Activated CD4-positive, alpha-beta T cell treated with anti-CD3 and anti-CD28 coated beads, Interleukin-2, amount 50 U/mL, for 4 hours (primary cell): ENCODE data around the gene RNF144A.
"Not testable (repeated sequence)": the region's sequence is repeated elsewhere in the genome, so short reads cannot be mapped to it uniquely, and the experiment has no call there.

ENCODE experiments used
- DNase-seq, 2 experiments: peaks; one replicate each; pipeline ENCODE4 v3.0.0-alpha.2; 2020

RNF144A gene, protein sequence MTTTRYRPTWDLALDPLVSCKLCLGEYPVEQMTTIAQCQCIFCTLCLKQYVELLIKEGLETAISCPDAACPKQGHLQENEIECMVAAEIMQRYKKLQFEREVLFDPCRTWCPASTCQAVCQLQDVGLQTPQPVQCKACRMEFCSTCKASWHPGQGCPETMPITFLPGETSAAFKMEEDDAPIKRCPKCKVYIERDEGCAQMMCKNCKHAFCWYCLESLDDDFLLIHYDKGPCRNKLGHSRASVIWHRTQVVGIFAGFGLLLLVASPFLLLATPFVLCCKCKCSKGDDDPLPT

DNA sequence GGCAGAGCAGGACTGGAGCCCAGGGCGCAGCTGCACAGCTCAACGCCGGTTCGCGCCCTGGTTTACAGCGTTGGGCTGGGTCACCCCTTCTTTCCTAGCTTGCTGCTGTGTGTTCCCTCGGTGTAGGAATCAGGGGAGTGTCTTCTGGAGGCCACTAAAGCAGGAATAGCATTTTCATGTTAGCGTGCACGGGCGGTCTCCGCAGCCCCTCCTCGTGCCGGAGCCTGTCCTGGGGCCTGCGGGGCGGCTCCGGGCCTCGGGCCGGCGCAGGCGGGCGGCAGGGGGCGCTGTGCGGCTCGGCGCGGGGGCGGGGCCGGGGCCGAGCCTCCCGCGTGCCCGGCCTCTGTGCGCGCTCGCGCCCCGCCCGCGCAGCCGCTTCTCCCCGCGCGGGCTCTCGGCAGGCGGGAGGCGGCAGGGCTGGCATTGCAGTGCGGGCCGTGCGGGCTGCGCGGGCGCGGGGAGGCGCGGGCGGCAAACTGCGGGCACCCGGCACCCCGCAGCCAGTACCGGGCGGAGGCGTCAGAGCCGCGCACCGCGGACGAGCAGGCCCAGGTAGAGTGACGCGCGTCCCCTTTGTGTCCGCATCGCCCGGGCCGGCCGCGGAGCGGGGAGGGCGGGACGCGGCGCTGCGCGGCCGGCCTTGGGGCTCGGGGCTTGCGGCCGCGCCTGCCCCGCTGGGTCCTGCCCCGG, at the start of gene RNF144A:
TSS of gene RNF144A (plus strand) at position 342 of the 690 bp plus-strand sequence. CDS start 79,515 bp downstream, outside the sequence.
- DNase-seq, result peak; percentile 59 to 60

DNA sequence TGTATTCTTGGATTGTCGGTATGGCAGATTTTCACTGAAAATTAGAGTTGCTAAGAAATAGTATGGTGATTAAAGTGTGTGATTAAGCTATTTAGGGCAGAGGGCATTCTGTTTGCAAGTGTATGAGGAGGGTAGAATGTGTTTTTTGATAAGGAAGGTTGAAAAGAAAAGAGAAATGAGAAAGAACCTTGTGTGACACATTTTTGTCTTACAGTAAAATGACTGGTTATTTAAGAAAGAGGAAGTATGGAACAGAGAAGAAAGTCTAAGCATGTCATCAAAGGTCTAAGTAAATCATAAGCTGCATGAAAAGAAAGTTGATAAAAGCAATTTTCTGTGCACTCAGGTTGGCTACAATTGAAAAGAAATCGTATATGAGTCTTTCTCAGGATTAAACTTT, 44.8 kb upstream of the RNF144A start:
- no peak for DNase-seq

DNA sequence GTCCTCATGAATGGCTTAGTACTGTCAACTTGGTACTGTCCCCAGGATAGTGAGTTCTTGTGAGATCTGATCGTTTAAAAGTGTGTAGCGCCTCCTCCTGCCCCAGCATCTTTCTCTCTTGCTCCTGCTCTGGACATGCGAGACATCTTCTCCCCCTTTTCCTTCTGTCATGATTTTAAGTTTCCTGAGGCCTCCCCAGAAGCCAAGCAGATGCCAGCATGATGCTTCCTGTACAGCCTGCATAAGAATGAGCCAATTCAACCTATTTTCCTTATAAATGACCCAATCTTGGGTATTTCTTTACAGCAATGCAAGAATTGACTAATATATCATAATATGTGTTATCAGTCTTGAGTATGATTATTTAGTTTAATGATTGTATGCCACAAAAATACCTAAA, 43.2 kb upstream of the RNF144A start:
- DNase-seq, result no peak

DNA sequence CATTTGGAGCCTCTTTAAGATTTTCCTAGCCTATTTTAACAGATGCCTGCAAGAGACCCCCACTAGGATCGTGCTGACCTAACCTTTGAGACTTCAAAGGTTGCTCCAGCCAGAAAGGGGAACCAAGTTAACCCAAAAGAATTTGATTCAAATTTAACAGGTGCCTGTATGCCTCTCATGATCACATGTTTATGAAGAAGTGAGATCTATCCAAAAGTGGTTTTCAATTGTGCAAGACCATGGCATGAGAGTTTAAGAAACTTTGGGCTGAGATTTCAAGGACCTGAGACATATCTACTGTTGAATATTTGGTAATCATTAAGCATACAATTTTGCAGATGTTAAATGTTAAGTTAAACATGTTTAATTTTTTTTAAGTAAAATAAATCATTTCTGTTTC, 40.9 kb upstream of the RNF144A start:
- no peak for DNase-seq

DNA sequence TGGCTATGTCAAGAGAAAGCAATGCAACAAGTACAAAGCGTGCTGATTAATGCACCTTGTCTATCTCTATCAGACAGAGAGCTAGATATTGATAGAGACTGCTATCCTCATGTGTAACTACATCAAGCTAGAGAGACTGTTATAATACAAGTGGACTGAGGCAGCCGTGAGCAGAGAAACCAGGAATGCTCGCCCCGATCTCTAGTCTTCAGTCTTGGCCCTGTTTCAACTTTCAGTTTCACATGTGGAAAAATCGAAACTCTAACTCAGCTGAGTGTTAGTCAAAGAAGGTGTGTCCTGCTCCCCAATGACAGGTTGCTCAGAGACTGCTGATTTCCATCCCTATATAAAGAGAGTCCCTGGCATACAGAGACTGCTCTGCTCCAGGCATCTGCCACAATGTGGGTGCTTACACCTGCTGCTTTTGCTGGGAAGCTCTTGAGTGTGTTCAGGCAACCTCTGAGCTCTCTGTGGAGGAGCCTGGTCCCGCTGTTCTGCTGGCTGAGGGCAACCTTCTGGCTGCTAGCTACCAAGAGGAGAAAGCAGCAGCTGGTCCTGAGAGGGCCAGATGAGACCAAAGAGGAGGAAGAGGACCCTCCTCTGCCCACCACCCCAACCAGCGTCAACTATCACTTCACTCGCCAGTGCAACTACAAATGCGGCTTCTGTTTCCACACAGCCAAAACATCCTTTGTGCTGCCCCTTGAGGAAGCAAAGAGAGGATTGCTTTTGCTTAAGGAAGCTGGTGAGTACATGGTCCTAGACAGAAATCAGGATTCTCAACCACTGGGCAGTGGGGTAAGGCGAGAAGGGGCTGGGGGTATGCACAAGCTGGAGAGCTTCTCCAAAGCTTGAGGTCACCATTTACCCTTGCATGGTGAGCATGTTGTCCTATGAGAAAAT, 39.6 kb upstream of the RNF144A start, which contains the start of gene RSAD2:
TSS of gene RSAD2 (plus strand) at position 376 of the 903 bp plus-strand sequence. CDS start at position 400, 24 bp downstream.
- DNase-seq, result peak; percentile 8 to 24

DNA sequence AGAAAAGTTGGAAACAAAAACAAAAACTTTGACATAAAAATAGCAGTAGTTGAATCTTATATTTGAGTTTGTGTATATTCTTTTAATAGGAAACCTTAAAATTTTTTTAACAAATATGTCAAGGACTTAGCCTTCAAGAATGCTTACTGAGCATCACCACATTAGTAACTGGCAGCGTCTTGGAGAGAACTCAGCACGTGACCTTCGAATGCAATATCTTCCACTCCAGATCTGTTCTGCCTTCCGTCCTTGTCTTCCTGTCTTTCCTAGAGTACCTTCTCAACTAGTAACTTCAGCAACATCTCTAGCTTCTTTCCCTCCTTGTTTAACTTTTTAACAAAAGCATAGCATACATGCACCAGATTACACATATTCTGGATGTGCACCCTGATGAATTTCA, 38.7 kb upstream of the RNF144A start:
- no peak for DNase-seq

DNA sequence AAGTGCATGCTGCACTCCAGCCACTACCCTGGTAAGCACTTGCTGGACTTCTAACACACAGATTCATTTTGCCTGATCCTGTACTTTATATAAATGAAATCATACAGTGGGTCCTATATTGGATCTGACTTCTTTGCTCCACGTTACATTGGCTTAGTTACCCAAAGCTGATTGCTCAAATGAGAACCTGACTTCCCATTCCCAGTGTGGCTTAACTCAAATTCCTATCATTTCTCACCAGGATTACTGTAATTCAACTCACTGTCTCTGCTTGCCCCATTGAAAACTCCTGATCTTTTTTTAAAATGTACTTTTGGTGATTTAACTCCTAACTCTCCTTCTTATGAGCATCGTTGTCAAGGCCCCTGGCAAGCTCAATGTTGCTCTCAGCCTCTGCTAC, 38.2 kb upstream of the RNF144A start:
- DNase-seq, result no peak

DNA sequence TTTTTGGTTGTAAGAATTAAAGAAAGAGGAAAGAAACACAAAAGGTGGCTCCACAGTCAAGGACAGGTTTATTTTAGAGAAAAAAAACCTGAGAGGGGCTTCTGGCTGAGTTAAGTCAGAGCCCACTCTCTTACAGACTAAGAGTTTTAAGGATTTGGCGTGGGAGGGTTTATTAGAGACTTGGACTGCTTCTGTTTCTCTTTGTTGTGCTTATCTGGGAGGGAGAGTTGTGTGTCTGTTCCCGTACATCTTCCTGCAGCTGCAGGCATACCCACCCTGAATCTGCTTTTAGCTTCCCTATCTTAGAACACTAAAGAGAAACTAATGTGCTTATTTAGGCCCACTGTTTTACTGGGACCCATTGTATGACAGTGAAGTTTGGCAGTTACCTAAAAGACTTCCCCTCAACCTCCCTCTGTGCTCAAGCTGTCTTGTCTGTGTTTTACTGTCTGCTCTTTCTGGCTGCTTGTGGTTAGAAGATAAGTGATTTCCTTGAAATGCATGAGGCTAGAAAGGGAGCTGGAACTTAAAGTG, 36.9 kb upstream of the RNF144A start:
- no peak for DNase-seq

DNA sequence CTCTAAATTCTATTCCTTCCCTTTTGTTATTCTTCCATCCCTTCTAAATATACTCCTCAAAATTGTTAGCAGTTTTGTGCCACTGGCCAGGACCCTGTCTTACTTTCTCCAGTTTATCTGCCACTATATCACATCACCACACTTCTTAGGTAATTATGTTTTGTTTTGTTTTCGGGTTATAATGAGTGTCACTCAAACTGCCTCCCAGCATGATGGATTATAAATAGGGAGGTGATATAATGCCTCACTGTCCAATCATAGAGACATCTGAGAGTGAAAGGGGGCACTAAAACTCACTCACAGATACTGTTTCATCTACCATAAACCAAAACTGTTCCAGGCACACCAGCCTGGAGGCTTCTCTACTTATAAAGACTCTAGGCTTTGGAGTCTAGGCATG, 36.2 kb upstream of the RNF144A start:
- DNase-seq, result no peak

DNA sequence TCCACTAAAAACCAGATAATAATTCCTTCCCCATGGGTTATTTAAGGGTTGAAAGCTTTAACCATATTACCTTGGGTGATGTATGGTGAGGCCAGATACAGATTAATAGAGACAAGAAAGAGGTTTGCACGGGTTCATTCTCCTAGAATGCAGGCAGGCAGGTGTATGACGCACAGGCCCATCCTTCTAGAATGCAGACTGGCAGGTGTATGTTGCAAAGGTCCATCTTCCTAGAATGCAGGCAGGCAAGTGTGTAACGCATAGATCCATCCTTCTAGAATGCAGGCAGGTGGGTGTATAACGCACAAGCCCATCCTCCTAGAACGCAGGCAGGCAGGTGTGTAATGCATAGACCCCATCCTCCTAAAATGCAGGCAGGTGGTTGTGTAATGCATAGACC, 35.7 kb upstream of the RNF144A start:
- no peak for DNase-seq

DNA sequence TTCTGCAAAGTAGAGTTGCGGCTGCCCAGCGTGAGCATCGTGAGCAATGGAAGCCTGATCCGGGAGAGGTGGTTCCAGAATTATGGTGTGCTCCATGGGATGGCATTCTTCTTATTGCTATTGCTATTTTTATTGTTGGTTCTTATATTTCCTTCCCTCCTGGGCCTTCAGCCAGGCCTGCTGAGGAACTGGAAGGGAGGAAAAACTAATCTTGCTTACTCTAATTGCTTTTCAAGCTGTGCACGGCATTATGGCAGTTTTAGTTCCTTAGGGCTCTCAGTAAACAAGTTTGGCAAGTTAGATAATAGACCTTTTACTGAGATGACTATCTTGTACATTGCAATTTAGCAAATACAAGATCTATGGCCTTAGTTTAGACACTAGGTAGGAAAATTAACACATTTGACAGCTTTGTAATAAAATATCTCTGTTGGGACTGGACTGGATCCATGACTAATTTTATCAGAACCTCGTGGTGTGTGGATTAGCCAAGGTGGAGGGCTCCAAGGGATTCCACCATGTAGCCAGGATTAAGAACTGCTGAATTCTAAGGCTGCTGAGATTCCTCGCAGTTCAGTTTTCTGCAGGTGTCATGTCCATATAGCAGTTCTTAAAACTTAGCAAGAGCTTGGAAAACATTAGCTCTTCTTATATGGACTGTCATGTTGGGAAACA, 33.6 kb upstream of the RNF144A start:
- no peak for DNase-seq

DNA sequence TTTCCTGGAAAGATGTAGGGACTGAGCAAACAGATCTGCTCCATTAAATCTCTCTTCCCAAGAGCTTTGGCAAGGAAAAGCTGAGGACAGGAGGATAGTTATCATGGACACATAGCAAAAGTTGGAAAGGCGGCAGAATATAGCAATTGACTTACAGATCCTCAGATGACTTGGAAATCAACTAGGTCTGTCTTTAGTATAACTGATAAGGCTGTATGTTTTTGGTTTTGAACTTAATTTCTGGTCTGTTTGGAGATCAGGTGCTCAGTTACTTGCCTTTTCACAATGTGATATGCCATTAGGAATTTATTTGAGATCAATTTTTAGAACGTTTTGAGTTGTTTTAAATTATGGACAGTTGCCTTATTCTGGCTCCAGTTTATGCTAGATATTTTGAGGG, 31.7 kb upstream of the RNF144A start:
- DNase-seq, result no peak

DNA sequence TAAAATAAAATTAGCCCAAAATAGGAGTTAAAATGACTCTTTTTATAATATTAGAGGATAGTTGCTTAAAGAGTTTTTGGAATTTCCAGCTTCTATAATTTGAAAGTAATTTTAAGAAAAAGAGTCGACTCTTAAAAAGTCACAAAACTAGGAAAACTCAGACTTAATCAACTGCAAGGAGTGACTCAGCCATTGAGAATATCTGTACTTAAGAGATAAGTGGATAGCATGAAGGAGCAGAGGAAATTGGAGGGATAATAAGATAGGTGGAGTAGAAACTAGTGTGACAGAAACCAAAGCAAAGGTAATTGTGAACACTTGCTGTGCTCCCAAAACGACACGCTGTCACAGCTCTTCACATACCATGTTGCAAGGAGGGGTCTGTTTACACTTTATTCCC, 31.2 kb upstream of the RNF144A start:
- no peak for DNase-seq

DNA sequence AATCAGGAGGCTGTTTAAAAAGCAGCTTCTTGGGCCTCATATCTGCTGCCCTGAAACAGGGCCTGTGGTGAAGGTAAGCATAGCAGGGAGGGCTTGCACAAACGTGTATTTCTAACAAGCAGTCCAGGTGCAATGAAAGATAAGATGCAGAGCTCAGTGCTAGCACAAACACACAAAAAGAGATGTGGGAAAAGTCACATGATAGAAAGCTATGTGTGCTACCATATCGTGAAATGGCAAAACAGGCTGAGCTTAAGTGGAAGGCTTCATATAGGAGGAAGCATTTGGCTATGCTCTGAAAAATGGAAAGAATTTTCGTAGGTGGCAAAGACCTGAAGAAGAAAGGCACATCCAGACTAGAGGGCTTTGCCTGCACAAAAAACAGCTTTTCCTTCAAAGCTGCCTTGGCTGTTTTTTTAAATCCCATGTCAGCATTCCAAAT, 29.4 kb upstream of the RNF144A start:
- no peak for DNase-seq

DNA sequence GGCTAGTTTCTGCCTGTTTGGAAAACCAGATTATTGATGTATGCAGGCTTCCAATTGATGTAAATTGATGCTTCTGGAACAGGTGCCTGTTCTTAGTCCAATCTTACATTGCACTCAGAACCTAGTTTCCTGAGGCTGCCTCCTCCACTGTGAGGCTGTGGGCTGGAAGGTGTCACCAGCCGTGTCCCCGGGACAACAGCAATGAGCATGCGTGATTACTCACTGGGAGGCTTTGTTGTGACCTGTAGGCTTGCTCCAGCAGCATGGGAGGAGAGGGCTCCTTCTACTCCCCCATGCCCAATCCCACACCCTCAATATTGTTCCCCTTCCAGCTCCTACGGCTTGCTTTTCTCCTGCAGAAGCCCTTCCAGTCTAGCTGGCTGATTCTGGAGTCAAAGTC, 28.5 kb upstream of the RNF144A start:
- no peak for DNase-seq

DNA sequence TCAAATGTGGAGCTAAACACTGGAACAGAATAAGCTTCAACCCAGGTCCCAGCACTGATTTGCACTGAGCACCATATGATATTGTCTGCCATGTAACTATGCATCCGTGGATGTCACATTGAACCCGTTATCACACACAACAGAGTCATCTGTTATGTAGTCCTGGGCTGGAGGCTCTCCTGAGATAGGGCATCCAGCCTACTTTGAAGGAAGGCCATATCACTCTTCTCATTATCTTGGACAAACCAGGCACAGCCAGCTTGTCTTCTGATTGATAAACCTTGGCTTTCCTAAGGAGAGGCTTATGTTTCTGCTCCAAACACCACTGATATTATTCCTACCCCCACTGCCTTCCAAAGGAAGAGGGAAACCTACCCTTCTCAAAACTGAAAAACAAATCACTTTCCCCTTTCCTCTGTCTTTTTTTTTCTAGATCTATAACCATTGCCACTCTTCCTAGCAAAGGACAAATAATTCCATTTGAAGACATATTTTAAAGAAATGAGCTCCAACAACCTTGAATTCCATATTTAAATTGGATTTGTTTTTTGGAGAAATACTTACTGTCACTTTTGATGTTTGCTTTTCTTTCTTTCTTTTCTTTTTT, 23.2 kb upstream of the RNF144A start:
- no peak for DNase-seq

DNA sequence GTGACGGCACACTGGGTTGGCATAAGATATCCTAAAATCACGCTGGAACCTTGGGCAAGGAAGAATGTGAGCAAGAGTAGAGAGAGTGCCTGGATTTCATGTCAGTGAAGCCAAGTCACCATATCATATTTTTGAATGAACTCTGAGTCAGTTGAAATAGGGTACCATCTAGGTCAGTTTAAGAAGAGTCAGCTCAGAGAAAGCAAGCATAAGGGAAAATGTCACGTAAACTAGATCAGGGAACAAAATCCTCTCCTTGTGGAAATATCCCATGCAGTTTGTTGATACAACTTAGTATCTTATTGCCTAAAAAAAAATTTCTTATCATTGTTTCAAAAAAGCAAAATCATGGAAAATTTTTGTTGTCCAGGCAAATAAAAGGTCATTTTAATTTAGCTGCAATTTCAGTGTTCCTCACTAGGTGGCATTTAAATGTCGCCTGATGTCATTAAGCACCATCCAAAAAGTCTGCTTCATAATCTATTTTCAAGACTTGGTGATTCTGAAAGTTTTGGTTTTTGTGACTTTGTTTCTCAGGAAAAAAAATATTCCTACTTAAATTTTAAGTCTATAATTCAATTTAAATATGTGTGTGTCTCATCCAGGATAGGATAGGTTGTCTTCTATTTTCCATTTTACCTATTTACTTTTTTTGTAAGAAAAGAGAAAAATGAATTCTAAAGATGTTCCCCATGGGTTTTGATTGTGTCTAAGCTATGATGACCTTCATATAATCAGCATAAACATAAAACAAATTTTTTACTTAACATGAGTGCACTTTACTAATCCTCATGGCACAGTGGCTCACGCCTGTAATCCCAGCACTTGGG, 20.1 kb upstream of the RNF144A start:
- DNase-seq, result no peak

DNA sequence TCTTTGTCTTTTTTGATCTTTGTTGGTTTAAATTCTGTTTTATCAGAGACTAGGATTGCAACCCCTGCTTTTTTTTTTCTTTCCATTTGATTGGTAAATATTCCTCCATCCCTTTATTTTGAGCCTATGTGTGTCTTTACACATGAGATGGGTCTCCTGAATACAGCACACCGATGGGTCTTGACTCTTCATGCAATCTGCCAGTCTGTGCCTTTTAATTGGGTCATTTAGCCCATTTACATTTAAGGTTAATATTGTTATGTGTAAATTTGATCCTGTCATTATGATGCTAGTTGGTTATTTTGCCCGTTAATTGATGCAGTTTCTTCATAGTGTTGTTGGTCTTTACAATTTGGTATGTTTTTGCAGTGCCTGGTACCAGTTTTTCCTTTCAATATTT, 14.6 kb upstream of the RNF144A start:
- not testable (repeated sequence) for DNase-seq

DNA sequence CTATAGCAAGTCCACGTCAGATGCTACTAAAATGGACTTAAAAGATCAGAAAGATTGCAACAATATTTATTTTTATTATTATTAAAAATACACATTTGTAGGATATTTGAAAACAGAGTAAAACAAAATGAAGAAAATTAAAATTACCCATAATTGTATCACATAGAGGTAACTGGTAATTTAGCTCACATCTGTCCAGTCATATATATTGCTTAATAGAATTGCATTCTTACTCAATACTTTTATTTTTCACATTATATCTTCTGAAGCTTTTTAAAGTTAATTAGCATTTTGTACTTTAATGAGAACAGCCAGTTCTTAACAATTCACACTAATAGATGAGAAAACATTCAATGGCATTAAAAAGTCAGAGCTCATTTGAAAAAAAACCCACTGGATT, 11.5 kb upstream of the RNF144A start:
- DNase-seq, result no peak

DNA sequence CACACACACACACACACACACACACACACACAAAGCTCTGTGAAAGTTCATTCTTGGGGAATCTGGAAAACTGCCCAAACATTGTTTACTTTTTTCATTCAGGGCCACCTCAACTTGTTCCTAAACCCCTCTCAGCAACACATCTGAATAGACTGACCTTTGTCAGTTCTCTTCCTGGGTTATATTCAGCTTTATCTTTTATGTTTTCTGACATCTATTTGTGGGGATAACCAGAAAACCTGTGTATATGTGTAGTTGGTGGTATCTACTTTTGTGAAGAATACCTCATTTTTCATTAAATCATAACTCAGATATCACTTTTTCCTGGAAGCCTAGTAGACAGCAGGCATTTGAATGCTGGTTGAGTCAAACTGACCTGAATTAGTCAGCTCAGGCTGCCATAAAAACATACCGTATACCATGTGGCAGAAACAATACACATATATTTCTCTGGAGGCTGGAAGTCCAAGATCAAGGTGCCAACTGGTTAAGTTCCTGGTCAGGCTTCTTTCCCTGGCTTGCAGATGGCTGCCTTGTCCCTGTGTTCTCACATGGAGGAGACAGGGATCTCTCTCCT, 11.0 kb upstream of the RNF144A start:
- no peak for DNase-seq

DNA sequence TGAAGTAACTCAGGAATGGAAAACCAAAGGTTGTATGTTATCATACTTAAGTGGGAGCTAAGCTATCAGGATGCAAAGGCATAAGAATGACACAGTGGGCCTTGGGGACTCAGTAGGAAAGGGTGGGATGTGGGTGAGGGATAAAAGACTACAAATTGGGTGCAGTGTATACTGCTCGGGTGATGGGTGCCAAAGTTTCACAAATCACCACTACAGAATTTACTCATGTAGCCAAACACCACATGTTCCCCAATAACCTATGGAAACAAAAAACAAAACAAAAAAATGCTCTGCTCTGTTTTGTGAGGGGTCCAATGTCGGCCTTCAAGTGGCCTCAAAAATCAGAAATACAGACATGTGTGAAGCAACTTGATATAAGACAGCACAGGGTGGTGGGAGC, 8.9 kb upstream of the RNF144A start:
- DNase-seq, result no peak
